Spleen (tissue), 11 donors: ENCODE data around the gene COA3. TPM values are rescaled to one million over a fixed set of nuclear protein-coding genes. Genes with fewer than 3 reads are reported as not detected.
"Not testable (repeated sequence)": the region's sequence is repeated elsewhere in the genome, so short reads cannot be mapped to it uniquely, and the experiment has no call there.

Source experiments
- DNase-seq: peaks from one replicate; pipeline ENCODE4 v3.0.0-alpha.2; 2020
- H3K27ac ChIP-seq, 8 donors: fragments of 200-600 bp; sonication (generic) in 7 of 8; 1 replicate in 4 of 8; 2 replicates in 4 of 8; pipeline versions ENCODE4 v1.5.0 to v1.8.0; 2016 to 2021; ENCODE audit warnings: inconsistent platforms in 4 of 8, mild to moderate bottlenecking in 4 of 8, moderate library complexity in 1 of 8
- H3K27me3 ChIP-seq, 7 donors: fragments of 200-600 bp; sonication (generic) in 6 of 7; replicated peaks in 1 of 7; 1 replicate in 4 of 7; 2 replicates in 3 of 7; pipeline versions ENCODE4 v1.5.0 to v1.8.0; 2016 to 2021; ENCODE audit warnings: inconsistent platforms in 3 of 7, mild to moderate bottlenecking in 1 of 7
- H3K36me3 ChIP-seq, 6 donors: fragments of 200-600 bp; sonication (generic) in 5 of 6; 1 replicate in 4 of 6; 2 replicates in 2 of 6; pipeline versions ENCODE4 v1.5.0 to v1.8.0; 2016 to 2021; ENCODE audit warnings: inconsistent platforms in 2 of 6
- H3K4me1 ChIP-seq, 6 donors: fragments of 200-600 bp; sonication (generic) in 5 of 6; 1 replicate in 3 of 6; 2 replicates in 3 of 6; pipeline versions ENCODE4 v1.5.0 to v1.8.0; 2016 to 2021; ENCODE audit warnings: inconsistent platforms in 3 of 6
- H3K4me3 ChIP-seq, 8 donors: fragments of 200-600 bp; sonication (generic) in 7 of 8; 1 replicate in 4 of 8; 2 replicates in 4 of 8; pipeline versions ENCODE4 v1.5.0 to v1.8.0; 2016 to 2021; ENCODE audit warnings: inconsistent platforms in 4 of 8, mild to moderate bottlenecking in 4 of 8, moderate library complexity in 2 of 8
- H3K9me3 ChIP-seq, 8 donors: fragments of 200-600 bp; sonication (generic) in 7 of 8; 1 replicate in 4 of 8; 2 replicates in 4 of 8; pipeline versions ENCODE4 v1.5.0 to v1.8.0; 2016 to 2021; ENCODE audit warnings: inconsistent platforms in 4 of 8
- CTCF ChIP-seq, 11 experiments: fragments of 200-600 bp in 7 of 11; fragments of 450-650 bp in 4 of 11; sonication (generic) in 4 of 11; IDR thresholded peaks in 8 of 11; conservative IDR thresholded peaks in 3 of 11; 1 replicate in 7 of 11; 2 replicates in 4 of 11; pipeline versions ENCODE4 v1.4.0 to v1.8.0; 2016 to 2021; ENCODE audit warnings: antibody characterized with exemption in 11 of 11, inconsistent platforms in 4 of 11, mild to moderate bottlenecking in 1 of 11
- POLR2A ChIP-seq, 3 donors: fragments of 450-650 bp; IDR thresholded peaks; one replicate each; pipeline ENCODE4 v1.5.1; 2017; ENCODE audit warnings: antibody characterized with exemption in 3 of 3, mild to moderate bottlenecking in 1 of 3
- POLR2AphosphoS5 ChIP-seq, 3 donors: sonication (generic); formaldehyde crosslinking; IDR thresholded peaks; one replicate each; pipeline ENCODE4 v1.5.1; 2017; ENCODE audit warnings: antibody characterized with exemption in 3 of 3
- WGBS, 5 donors: extraction: QIAGEN DNeasy Blood & Tissue Kit in 3 of 5; methylation state at CpG; one replicate each; pipeline versions ENCODE4 v1.1.5 to v1.1.7; 2013 to 2018; 5-methylcytosine and 5-hydroxymethylcytosine counted together
- intact Hi-C: fragments of 100-400 bp; cut with DNase I; formaldehyde crosslinking; loops from one replicate; pipeline ENCODE4 v1.15.0; 2023; ENCODE audit warnings: low total_unique reads
- polyA plus RNA-seq, 3 donors: library from polyadenylated mRNA; stranded (reverse); fragments of 200-250 nt; gene quantifications; one replicate each; pipeline ENCODE4 v1.2.1, GENCODE V29; 2013
- total RNA-seq, 7 donors: library from RNA; depleted of rRNA in 3 of 7; stranded (reverse); fragments of >200 nt in 3 of 7; fragmentation: NEBNext Ultra II Directional in 4 of 7; extraction: Animal tissue kit (Norgen Biotek cat#: 25700) in 4 of 7; gene quantifications; one replicate each; pipeline versions ENCODE4 v1.1.0 to v1.2.1, GENCODE V29; 2016 to 2021
- donor health status: healthy with polysubstance abuse.
- donor health status: DM: no; HTN: no; CAD: no; lungs with moderate emphysema.
- donor health status: DM: no; HTN: no; CAD: no.
- donor health status: Bipolar disorder and iron deficiency.
- donor health status: healthy.
- donor health status: DM: no; HTN: no; CAD: no.
- donor health status: DM: yes; HTN: yes; CAD: no.

Gene COA3
- total and polyA plus RNA-seq, 10 donors, result 30.0 to 126 (median 43.3) TPM

DNA sequence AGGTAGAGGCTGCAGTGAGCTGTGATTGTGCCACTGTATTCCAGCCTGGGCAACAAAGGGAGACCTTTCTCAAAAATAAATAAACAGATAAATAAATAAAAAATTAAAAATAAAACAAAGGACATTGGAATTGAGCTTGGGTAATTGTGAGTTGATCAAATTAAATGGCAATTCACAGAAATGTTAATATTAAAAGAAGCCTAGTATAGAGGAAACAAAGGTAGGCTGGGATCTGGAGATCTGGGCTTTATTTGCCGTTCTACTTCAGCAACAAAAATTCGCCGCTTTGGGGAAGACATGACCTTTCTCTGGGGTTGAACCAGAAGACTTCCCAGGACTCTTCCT is 25.6 kb downstream of the COA3 start:
- peaks cover 0 to 3% (median 0%) of the 10 kb centered on the region in 7 donors for H3K27me3 ChIP-seq
- H3K9me3 ChIP-seq, result no peaks in the 10 kb centered on the region
- H3K36me3 ChIP-seq, result peaks cover 3 to 36% (median 28%) of the 10 kb centered on the region in 6 donors
- intact Hi-C loops, result no loop called here
- H3K4me1 ChIP-seq, result peaks cover 7 to 33% (median 22%) of the 10 kb centered on the region in 6 donors
- no peak for DNase-seq
- peak overlapping the region; percentile 46 to 96 (median 73) for H3K4me3 ChIP-seq
- TF ChIP-seq POLR2AphosphoS5 (IDR thresholded peaks at IDR 0.05) (no peak), CTCF (IDR thresholded peaks at IDR 0.05 in 8 of 11, conservative IDR thresholded peaks at IDR 0.05 in 3 of 11) (no peak), POLR2A (IDR thresholded peaks at IDR 0.05) (no peak)
- peak overlapping the region; percentile 76 to 94 (median 84) for H3K27ac ChIP-seq
- WGBS, 5 donors, result 0 to 3% (median 1%) methylated on average over 3 of the region's 3 CpGs

DNA sequence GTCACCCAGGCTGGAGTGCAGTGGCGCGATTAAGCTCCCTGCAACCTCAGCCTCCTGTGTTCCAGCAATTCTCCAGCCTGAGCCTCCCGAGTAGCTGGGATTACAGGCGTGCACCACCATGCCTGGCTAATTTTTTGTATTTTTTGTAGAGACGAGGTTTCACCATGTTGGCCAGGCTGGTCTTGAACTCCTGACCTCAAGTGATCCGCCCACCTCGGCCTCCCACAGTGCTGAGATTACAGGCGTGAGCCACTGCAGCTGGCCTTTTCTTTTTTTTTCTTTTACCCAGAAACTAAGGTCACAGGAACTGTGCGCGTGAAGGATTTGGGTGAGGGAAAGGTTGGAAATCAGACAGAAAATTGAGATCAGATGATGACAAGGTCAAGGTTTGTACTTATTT is 28.5 kb downstream of the COA3 start:
- H3K9me3 ChIP-seq, intact Hi-C loops, H3K27ac ChIP-seq, H3K36me3 ChIP-seq, H3K4me3 ChIP-seq: not testable (repeated sequence)
- DNase-seq, result peak; percentile 23
- peaks cover 7 to 25% (median 21%) of the 10 kb centered on the region in 6 donors for H3K4me1 ChIP-seq
- 69 to 81% (median 75%) methylated on average over 10 of the region's 10 CpGs for WGBS, 5 donors
- H3K27me3 ChIP-seq, result peaks cover 0 to 23% (median 0%) of the 10 kb centered on the region in 7 donors

DNA sequence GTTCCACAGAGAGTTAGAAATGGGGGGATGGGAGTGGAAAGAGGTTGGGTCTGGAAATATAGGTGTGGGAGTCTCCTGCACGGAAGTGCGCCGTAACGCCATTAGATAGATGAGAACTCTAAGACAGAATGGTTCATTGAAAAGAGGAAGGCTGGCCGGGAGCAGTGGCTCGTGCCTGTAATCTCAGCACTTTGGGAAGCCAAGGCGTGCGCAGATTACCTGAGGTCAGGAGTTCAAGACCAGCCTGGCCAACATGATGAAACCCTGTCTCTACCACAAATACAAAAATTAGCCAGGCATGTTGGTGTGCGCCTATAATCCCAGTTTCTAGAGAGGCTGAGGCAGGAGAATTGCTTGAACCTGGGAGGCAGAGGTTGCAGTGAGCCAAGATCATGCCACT is 30.5 kb downstream of the COA3 start:
- H3K9me3 ChIP-seq, H3K27ac ChIP-seq, H3K36me3 ChIP-seq, H3K4me3 ChIP-seq, intact Hi-C loops: not testable (repeated sequence)
- 66 to 77% (median 75%) methylated on average over 9 of the region's 9 CpGs for WGBS, 5 donors
- H3K27me3 ChIP-seq, result peaks cover 0 to 33% (median 0%) of the 10 kb centered on the region in 7 donors
- peak; percentile 6 for DNase-seq
- H3K4me1 ChIP-seq, result peaks cover 0 to 21% (median 13%) of the 10 kb centered on the region in 6 donors

DNA sequence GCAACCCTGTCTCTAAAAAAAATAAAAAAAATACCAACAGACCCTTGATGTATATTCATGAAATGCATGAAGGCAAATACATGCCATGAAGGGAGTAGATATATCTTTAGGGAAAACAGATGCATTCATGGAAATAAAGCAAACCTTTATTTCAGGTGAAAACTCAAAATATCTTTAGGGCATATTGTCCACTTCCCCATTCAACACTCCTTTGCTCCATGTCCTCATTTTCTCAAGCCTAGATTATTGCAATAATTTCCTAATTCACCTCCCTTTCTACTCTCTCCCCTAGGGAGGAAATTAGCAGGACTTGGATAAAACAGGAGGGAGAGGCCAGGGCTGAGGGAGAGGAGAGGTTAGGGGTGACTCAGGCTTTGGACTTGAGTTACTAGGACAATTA is 31.0 kb downstream of the COA3 start:
- no peak overlapping the region for H3K4me3 ChIP-seq
- H3K27me3 ChIP-seq, result peaks cover 0 to 38% (median 0%) of the 10 kb centered on the region in 7 donors
- H3K9me3 ChIP-seq, result no peaks in the 10 kb centered on the region
- no peak for DNase-seq
- H3K36me3 ChIP-seq, result no peaks in the 10 kb centered on the region
- TF ChIP-seq POLR2AphosphoS5 (IDR thresholded peaks at IDR 0.05), result no peak
- no peak overlapping the region for H3K27ac ChIP-seq
- H3K4me1 ChIP-seq, result peaks cover 0 to 21% (median 11%) of the 10 kb centered on the region in 6 donors
- intact Hi-C loops, result no loop called here

GRCh38 chr17:42766124-42766523 is 32.4 kb downstream of the COA3 start:
- 82 to 95% (median 90%) methylated on average over 5 to 6 of the region's 6 CpGs for WGBS, 5 donors
- TF ChIP-seq CTCF (IDR thresholded peaks at IDR 0.05 in 8 of 11, conservative IDR thresholded peaks at IDR 0.05 in 3 of 11) (no peak), POLR2AphosphoS5 (IDR thresholded peaks at IDR 0.05) (no peak), POLR2A (IDR thresholded peaks at IDR 0.05) (no peak)
- no peak overlapping the region for H3K4me3 ChIP-seq
- H3K9me3 ChIP-seq, result no peaks in the 10 kb centered on the region
- intact Hi-C loops, result no loop called here
- H3K27me3 ChIP-seq, result peaks cover 0 to 52% (median 12%) of the 10 kb centered on the region in 7 donors
- H3K36me3 ChIP-seq, result no peaks in the 10 kb centered on the region
- no peak for DNase-seq
- no peak overlapping the region for H3K27ac ChIP-seq
- peaks cover 3 to 33% (median 21%) of the 10 kb centered on the region in 6 donors for H3K4me1 ChIP-seq

DNA sequence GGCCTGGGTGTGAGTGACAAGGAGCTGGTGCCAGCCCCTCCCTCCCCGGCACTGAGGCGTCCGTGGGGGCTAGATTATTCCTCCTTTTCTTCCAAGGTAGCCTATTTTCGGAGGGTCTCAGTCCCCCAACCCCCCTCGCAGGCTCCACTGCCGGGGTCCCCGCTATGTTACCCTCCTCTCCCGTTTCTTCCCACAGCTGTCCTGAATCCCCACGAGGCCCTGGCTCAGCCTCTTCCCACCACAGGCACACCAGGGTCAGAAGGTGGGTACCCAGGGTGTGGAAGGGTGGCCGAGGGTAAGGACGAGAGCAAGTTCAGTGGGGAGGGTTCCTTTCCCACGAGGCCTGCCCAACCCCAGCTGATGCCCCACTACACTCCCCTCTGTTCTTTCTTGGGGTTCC is 36.9 kb downstream of the COA3 start:
- intact Hi-C loops, result loop anchor here (5.0 kb wide), 1 partner anchor 39 kb away; no protein-coding TSS in a partner anchor
- peak overlapping the region; percentile 16 to 71 (median 44) for H3K4me3 ChIP-seq
- H3K9me3 ChIP-seq, result no peaks in the 10 kb centered on the region
- TF ChIP-seq POLR2A (IDR thresholded peaks at IDR 0.05) (no peak), POLR2AphosphoS5 (IDR thresholded peaks at IDR 0.05) (no peak), CTCF (IDR thresholded peaks at IDR 0.05 in 8 of 11, conservative IDR thresholded peaks at IDR 0.05 in 3 of 11) (no peak)
- peak overlapping the region in 6 of 8 donors; percentile 42 to 77 (median 66) for H3K27ac ChIP-seq
- peaks cover 0 to 59% (median 22%) of the 10 kb centered on the region in 7 donors for H3K27me3 ChIP-seq
- 43 to 68% (median 57%) methylated on average over 12 of the region's 12 CpGs for WGBS, 5 donors
- DNase-seq, result no peak
- H3K4me1 ChIP-seq, result peaks cover 13 to 55% (median 38%) of the 10 kb centered on the region in 6 donors
- H3K36me3 ChIP-seq, result no peaks in the 10 kb centered on the region
